Activated naive CD4-positive, alpha-beta T cell (primary cell): Measurements from ENCODE around the gene RELN.
"Not testable (repeated sequence)": the region's sequence is repeated elsewhere in the genome, so short reads cannot be mapped to it uniquely, and the experiment has no call there.

Source experiments
- DNase-seq, 4 experiments: peaks; one replicate each; lab custom pipeline; 2025; lab: John Stamatoyannopoulos, UW

Gene RELN

DNA sequence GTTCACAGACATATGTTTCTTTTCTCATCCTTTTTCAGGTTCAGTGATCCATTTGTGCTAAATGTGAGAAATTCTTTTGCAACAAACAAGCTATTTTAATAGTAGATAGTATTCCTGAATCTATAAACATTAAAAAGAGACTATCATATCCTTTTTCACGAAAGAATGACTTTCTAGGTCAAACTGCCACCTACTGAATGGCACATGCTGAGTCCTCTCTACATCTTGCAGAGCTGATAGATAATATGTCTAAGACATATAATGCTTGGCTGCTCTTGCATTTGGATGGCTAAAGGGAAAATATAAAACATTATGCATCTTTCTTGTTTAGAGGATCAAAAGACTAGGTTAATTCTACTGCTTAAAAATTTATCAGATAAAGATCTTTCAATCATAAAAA is 429.3 kb downstream of the RELN start:
- no peak for DNase-seq

DNA sequence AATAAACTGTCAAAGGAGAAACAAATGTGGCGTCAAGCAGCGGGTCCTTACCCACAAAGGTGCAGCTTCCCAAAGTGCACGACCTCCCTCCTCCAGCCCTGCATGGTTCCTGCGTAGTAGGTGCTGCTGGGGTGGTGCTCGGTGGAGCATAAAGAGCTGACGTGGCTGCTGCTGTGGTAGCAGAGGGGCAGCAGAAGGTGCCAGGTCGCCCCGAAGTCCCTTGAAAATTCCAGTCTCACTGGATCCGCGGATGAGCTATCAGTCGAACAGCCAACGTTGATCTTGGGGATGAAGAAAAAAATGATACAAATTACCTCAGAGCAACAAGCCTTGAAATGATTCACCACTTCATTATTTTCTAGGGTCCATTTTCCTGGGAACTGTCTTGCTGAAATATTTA is 438.4 kb downstream of the RELN start:
- no peak for DNase-seq

DNA sequence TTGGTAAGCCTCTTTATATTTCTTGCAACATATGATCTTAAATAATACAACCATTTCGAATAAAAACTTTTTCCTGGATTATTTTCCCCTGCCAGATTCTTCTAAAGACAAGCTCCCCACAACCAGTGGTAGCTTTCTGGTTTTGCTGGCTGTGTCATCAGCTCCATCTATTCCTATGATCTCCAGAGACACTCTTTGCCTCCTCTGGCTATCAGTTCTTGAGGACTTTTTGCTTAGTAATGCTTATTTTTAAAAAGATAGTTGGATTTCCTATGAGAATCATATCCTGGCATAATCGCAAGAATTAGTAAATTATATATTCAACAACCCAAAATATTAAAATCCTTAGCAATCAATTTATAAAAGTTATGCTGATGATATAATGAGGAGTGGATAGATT is 439.7 kb downstream of the RELN start:
- DNase-seq: no peak

DNA sequence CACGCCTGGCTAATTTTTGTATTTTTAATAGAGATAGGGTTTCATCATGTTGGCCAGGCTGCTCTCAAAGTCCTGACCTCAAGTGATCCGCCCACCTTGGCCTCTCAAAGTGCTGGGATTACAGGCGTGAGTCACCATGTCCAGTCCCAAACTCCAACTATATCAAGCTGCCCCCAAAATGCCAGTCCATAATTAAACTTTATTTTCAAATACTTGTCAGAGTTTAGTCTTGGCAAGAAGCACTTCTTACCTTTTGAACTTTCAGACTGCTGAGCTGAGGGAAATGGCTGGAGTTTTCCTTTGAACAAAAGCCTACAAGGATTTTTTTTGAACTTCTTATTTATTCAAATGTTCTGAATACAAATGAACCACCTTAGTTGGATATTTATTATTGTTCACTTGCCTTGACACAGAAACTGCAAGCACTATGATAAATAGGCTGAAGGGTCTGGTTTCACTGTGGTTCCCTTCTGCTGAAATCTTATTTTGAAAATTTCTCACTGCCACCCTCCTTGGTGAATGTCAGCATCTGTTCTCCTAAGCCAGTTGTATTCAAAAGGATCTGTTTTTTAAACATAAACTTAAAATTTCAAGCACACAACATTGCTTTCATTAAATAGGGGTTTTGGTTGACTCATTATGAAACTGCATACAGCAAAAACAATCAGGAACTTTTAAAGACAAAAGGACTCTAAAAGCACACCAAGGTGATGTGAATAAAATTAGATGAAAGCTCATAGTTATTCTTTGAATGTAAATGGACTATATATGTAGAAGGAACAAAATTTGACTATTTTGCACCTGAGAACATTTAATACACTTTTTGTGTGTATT is 441.8 kb downstream of the RELN start:
- no peak for DNase-seq

DNA sequence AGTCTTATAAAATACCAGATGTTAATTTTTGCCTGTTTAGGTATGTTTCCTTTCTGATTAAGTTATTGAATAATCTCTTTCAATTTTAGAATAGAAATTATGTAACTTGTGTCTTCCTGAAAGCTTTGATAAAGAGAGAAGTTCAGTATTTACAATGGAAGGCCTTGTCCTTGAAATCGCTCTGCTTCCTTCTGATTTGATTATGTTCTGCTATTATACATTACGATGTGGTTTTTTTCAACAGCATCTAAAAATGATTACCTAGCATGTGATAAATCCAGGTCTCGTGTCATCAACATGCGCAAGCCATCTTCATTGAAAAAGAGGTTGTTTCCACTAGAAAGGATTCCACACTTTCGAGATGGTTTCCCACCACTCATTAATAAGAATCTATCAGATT is 447.0 kb downstream of the RELN start:
- DNase-seq: no peak

DNA sequence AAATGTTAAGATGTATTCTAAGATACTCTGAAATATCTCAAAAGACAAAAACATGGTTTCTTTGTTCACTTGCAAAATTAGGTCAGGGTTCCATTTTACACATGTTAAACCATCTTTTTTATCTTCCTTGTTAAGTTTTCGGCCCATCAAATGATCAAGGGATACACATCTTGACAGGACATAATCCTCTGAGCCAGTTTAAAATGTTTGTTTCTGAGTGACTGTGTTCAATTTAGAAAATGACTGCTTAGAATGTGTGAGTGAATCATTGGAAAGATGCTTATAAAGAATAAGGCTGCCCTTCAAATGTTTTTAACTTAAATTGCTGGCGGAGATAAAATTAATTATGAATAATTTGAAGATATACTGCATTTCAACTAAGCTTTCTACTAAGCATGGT is 447.5 kb downstream of the RELN start:
- DNase-seq: no peak

DNA sequence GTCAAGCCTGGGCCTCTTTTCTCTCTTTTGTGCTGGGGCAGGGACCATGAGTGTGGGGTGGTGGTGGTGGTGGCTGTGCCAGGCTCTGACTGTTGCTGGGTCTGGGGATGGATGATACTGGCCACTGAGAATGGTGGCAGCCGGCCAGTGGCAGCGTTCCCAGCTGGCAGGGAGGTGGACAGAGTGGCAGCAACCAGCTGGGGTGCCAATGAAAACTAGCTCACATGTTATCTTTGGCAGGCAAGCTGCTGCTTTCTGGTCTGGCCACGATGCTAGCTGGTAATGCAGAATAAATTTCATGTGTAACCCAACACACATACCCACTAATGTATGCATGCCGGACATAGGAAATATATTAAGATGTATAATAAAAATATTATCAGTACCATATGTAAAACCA is 448.4 kb downstream of the RELN start:
- no peak for DNase-seq

DNA sequence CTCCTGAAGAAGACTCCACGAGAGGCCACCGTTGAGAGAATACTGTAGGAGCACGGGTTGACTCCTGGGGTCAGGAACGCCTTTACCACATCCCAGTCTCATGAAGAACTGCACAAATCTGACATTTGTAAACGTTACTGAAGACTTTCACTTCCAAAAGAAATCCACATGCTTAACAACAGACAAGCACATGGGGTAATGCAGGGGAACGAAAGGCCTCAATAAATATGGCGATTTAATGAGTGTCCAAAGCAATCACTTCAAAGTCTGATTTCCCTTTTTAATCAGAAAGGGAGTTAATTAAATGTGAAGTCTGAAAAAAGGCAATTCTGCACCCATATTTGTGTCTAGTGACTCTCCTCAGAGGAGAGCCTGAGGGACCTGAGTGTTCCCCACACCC is 449.1 kb downstream of the RELN start:
- DNase-seq: no peak

DNA sequence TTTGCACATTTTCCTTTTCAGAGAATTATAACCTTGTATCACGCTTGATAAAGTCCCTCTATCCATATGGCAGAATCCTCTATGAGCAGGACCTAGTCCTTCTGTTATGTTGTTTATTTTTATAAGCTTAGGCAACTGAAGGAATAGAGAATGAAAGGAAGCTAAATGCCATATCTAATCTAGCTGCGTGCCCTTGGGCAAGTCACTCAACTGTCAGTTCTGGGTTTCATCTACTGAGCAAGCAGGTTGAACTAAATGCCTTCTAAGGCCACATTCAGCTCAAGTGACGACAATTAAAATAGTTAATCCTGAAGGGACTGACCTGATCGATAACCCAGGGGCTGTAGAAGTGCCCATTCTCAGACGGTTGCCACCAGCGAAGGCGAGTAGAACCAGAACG is 449.6 kb downstream of the RELN start:
- no peak for DNase-seq

DNA sequence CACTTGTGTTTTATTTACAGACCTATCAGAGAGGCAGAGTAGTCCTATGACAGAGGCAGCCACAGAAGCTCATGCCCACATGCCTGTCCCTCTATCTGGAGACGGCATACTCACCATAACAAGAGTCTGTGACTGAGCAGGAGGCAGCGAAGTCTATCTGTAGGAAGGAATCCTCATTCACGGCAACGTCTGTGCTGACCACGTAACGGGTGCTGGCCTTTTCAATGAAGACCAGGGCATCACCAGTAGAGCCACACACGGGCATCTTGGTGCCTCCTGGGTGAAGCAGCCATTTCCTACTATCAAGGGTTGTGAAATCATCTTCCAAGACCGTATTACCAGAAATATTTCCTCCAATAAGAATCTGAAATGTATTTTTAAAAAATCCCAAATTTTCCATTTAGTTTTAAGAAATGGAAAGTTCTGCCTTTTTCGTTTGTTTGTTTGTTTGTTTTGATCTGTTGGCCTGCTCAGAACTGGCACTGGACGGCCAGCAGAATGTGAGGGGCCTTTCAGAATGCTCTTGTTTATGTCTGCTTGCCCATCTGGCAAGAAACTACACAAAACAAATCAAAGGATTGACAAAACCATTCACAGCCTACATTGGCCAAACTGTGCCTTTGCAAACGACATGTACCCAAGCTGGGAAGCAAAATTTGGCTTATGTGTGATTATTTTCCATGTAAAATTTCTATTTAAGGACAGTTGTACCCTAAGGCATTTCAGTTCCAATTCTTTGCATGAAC is 450.3 kb downstream of the RELN start:
- no peak for DNase-seq

DNA sequence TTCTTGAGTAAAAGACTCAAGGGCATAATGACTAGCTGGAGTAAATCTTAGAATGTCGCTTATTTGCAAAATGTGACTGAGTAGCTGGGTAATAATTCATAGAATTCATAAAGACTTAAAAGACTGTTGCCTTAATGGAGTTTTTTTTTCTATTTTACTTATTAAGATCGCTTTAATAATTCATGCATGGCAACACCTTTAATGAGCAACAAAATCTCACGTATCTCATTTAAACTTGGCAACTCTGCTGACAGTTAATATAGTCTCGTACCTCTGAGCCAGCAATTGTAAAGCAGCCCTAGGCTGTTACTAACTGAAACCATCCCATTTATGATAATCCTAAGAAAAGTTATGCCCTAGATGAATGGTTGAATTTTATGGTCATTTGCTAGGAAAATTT is 455.7 kb downstream of the RELN start:
- no peak for DNase-seq

DNA sequence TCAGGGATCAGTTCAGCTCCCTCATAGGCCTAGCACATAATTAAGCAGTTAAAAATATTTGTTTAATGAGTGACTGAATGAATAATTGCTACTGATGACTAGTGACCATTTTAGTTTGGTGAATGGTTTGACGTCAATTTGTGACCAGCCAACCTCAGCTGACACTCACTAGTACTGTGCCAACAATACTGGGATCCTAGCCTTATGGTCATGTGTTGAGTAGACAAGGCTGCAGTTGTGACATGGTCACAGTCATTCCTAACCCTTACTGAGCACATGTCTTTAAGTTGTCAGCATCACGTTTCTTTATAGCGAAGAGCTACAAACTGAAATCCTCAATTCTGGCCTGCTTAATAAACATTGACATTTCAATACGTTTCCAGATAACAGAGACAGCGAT is 456.5 kb downstream of the RELN start:
- no peak for DNase-seq

DNA sequence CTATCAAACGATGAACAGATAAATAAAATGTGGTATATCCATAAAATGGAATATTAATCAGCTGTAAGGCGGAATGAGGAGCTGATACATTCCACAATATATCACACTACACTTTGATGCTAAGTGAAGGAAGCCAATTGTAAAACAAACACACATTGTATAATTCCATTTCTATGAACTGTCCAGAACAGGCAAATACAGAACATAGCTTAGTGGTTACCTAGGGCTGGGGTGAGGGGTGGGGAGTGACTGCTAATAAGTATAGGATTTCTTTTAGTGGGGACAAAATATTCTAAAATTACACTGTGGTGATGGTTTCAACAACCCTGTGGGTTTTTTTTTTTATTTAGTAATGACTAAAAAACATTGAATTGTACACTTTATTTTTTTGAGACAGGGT is 461.3 kb downstream of the RELN start:
- no peak for DNase-seq

DNA sequence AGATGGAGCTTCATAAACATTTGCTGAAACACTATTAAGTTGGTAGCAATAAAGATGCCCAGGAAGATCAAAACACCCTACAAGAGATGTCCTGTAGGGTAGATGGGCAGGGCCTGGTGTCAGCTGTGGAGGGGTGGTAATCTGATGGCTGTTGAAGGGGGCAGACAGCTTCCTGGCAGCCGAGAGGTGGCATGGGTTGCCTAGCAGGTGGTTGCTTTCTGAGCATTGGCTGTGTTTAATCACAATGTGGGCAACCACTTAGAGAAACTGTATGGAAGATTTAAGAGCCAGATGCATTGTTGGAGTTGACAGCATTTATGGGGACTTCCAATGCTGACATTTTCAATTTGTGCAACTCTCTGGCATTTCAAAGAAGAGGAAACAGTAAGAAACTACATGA is 463.5 kb downstream of the RELN start:
- DNase-seq: no peak

DNA sequence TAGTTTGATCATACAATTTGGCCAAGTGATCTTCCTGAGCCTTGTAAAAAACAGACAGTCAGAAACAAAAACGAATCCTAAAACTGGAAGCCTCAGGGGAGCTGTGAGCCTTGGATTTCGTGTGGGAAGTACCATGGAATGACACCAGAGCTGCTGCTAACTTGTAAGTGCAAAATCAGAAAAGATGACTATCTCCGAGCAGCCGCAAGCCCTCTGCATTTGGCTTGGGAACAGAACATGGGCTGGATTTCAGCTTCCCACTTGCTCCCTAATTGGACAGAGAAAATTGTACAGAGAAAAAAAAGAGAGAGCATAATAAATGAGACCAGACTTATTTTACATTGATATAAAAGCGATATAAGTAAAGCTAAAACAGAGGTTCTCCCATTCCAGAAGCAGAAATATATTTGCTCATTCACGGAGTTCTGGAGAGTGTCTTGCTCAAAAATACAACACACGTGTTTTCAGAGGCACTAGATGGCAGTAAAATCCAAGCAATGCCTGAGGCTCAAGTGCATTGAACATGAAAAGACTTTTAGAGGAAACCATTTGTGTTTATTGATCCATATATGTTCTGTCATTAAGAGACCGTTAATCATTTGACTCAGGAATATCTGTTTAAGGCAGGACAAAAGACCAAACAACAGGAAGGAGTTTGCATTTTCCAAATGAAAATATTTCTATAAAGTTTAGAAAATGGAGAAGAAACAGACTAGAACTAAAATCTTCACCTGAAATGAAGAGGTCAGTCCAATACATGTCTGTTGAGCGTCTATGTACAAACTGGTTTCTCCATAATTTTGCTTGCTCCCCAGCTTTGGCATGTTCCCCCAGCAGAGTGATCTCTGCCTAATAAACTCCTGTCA is 465.2 kb downstream of the RELN start:
- DNase-seq: no peak

DNA sequence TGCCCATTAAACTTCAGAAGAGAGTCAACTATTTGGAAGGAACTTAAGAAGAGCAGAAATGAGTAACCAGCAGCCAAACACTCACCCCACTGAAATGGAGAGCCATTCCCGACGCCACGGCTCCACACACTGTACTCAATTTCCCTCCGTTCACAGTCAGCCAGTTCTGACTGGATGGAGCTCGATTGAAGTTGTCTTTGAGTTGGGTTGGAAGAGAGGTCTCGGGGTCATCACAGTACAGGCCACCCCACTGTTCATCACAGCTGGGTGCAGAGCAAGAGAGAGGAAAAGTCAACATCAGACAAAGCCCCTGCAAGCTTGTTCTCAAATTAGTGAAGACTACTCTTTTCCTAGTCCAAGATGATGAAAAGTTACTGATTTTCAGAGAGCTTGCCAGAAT is 467.5 kb downstream of the RELN start:
- DNase-seq: no peak

DNA sequence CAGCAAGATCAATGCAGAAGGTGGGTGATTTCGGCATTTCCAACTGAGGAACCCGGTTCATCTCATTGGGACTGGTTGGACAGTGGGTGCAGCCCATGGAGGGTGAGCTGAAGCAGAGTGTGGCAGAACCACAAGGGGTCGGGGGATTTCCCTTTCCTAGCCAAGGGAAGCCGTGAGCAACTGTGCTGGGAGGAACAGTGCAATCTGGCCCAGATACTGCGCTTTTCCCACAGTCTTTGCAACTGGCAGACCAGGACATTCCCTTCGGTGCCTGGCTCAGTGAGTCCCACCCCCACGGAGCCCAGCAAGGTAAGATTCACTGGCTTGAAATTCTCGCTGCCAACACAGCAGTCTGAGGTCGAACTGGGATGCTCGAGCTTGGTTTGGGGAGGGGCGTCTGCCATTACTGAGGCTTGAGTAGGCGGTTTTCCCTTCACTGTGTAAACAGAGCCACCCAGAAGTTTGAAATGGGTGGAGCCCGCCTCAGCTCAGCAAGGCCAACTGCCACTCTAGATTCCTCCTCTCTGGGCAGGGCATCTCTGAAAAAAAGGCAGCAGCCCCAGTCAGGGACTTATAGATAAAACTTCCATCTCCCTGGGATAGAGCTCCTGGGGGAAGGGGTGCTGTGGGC is 484.8 kb downstream of the RELN start:
- no peak for DNase-seq

DNA sequence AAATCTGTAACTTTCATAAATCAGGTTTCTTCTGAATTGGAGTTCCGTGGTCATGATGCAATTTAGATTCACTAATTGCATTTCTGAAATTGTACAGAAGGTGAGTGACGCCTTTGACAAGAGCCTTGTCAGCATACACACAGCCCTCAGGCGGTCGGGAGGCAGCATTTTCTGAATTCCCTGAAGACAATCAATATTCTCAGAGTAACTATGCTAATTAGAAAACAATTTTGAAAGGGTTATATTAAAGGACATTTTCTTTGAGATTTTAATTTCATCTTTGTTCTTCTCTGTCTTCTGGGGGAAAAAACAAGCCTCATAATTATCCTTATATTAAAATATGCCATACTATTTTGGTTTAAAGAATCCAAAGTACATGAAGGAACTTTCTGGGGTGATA is 488.3 kb downstream of the RELN start:
- no peak for DNase-seq

DNA sequence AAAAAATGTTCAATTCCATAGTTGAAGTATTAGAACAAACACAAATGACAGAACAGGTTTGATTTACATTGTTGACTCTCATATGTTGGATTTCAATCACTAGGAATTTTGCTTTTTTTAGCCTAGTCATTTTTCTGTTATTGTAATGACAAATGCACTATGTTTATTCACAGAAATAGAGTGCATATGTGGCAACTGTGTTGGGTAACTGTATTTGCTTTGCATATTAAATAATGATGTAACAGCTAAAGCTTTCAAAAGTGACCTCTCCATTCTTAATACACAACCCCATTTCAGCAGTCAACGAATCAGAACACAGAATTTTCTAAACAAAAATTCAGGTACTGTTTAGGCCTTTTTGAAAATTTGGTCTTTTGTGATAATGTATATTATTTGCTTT is 489.5 kb downstream of the RELN start:
- no peak for DNase-seq

DNA sequence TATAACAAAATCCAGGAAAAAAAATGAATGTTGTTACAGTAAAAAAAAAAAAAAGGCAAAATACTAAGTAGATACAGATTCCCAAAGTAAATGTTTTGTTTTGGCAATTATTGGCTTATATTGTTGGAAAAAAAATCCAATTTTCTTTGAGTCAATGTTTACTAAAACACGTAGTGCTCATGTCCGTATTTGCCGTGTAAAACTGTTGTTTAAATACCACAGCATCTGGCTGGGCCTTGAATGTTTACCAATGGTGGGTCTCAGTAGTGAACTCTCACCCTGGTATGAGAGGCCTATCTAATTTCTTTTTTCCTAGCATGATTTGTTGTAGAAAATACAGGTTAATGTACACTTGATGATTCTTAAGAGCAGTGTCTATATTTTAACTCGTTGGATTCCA is 502.0 kb downstream of the RELN start:
- DNase-seq: no peak

DNA sequence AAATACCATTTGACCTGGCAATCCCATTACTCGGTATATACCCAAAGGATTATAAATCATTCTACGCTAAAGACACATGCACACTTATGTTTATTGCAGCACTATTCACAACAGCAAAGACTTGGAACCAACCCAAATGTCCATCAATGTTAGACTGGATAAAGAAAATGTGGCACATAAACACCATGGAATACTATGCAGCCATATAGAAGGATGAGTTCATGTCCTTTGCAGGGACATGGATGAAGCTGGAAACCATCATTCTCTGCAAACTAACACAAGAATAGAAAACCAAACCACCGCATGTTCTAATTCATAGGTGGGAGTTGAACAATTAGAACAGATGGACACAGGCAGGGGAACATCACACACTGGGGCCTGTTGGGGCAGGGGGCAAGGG is 502.6 kb downstream of the RELN start:
- DNase-seq: not testable (repeated sequence)

DNA sequence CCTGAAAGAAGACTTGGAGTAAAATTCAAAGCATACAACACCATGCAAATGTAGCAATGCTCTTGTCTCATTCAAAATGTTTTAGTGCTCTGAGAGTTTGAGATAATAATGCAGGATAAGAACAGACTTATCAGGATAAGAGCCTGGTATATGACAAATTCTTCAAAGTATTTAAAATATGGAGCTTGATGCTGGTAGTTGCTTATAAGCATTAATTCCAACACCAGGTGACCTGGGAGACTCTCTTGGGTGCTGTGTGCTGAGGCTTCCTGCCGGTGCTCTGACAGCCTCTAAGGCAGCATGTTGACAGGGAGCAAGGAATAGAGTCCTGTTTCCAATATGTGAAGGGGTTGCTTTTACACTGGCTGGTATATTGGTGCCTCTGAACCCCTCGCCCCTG is 508.7 kb downstream of the RELN start:
- DNase-seq: no peak
